HFF-Myc (cell line): ENCODE measurements around the gene CPNE7.

Experiments
- DNase-seq: peaks from one replicate; pipeline ENCODE4 v3.0.0-alpha.2; 2011; ENCODE audit warnings: low read depth; ENCODE audit errors: extremely low read depth
- H3K4me3 ChIP-seq: replicated peaks from 2 replicates; pipeline ENCODE4 v1.5.1; 2011; ENCODE audit warnings: low read depth, mild to moderate bottlenecking, control low read depth, low read length
- CTCF ChIP-seq: IDR thresholded peaks from 2 replicates; pipeline ENCODE4 v1.5.1; 2012; ENCODE audit warnings: mild to moderate bottlenecking, low read depth, low read length, control low read depth; ENCODE audit errors: missing control alignments

CPNE7 gene

GRCh38 chr16:89605186-89605970 is 29.8 kb downstream of the CPNE7 start:
- DNase-seq = no peak
- no peak for TF ChIP-seq CTCF
- H3K4me3 ChIP-seq = no peak overlapping the region

GRCh38 chr16:89606006-89606405 is 30.4 kb downstream of the CPNE7 start:
- H3K4me3 ChIP-seq = no peak overlapping the region
- DNase-seq = no peak
- TF ChIP-seq CTCF = no peak

DNA sequence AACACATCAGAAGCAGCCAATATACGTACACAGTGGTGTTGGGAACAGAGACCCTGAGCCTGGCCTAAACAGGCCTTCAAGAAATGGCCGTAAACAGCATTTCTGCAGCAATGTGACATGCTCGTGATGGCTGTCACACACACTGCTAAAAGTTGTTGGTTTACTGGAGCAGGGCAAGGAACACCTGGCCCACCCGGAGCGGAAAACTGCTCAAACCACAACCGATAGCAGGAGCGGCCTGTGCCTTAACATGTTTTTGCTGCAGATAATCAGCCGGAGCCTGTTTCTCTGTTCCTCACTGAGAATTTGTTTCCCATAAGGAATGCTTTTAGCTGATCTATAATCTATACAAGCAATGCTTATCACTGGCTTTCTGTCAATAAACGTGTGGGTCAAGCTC is 31.9 kb downstream of the CPNE7 start:
- no peak for TF ChIP-seq CTCF
- H3K4me3 ChIP-seq = no peak overlapping the region
- DNase-seq = no peak

- H3K4me3 ChIP-seq = no peak overlapping the region
- DNase-seq = no peak
- no peak for TF ChIP-seq CTCF
Observed at GRCh38 chr16:89607937-89608740, 32.6 kb downstream of the CPNE7 start.

- H3K4me3 ChIP-seq = no peak overlapping the region
- no peak for DNase-seq
- TF ChIP-seq CTCF = no peak
Observed at GRCh38 chr16:89610108-89610453, 34.5 kb downstream of the CPNE7 start.

- DNase-seq = no peak
- no peak for TF ChIP-seq CTCF
- H3K4me3 ChIP-seq = no peak overlapping the region
Observed at GRCh38 chr16:89612415-89613166, 37.0 kb downstream of the CPNE7 start.
